ENCODE results near the gene ATP1A4.

ATP1A4 gene

GRCh38 chr1:160232911-160233310 lies 81.5 kb downstream of the ATP1A4 start:
- no peak for DNase-seq (ENCODE audit: low read depth)
- no peak for TF ChIP-seq CTCF (IDR thresholded peaks at IDR 0.05; ENCODE audit: low read depth, low read length, missing control alignments)
- in situ Hi-C loops (cut with HindIII; ENCODE audit: low sequenced_read_pairs) = no loop called here
- no peak overlapping the region for H3K4me3 ChIP-seq (ENCODE audit: low read depth, low read length)

Data from astrocyte of the cerebellum (primary cell).